Skeletal muscle cell (primary cell): ENCODE results near the gene SEC14L1.

Source experiments
- DNase-seq: peaks from one replicate; pipeline ENCODE4 v3.0.0-alpha.2; 2010; ENCODE audit warnings: low read depth
- H3K4me3 ChIP-seq: 2 replicates; pipeline ENCODE4 v1.5.1; 2011; ENCODE audit warnings: low read depth, mild to moderate bottlenecking, control low read depth, low read length, moderate library complexity

The SEC14L1 gene

GRCh38 chr17:77115510-77115909 is 25.3 kb upstream of the SEC14L1 start:
- no peak overlapping the region for H3K4me3 ChIP-seq
- DNase-seq = no peak

- no peak for DNase-seq
- no peak overlapping the region for H3K4me3 ChIP-seq
These were observed 24.8 kb upstream of the SEC14L1 start for GRCh38 chr17:77115947-77116346.

- no peak for DNase-seq
These were observed 24.4 kb upstream of the SEC14L1 start for GRCh38 chr17:77116371-77116860.

GRCh38 chr17:77117415-77117814 is 23.4 kb upstream of the SEC14L1 start:
- DNase-seq = no peak
- no peak overlapping the region for H3K4me3 ChIP-seq

More at GRCh38 chr17:77116371-77116860, 24.4 kb upstream of the SEC14L1 start:
- no peak overlapping the region for H3K4me3 ChIP-seq

GRCh38 chr17:77118251-77118928 is 22.4 kb upstream of the SEC14L1 start:
- no peak overlapping the region for H3K4me3 ChIP-seq
- DNase-seq = no peak

GRCh38 chr17:77119668-77120301 is 21.0 kb upstream of the SEC14L1 start:
- no peak for DNase-seq
- no peak overlapping the region for H3K4me3 ChIP-seq

GRCh38 chr17:77120868-77121267 is 19.9 kb upstream of the SEC14L1 start:
- no peak for DNase-seq
- no peak overlapping the region for H3K4me3 ChIP-seq

GRCh38 chr17:77124192-77124889 is 16.4 kb upstream of the SEC14L1 start:
- peak; percentile 61 for DNase-seq
- H3K4me3 ChIP-seq = no peak overlapping the region

- no peak overlapping the region for H3K4me3 ChIP-seq
- DNase-seq = peak; percentile 75
These were observed 15.3 kb upstream of the SEC14L1 start for GRCh38 chr17:77125432-77125901.

- no peak overlapping the region for H3K4me3 ChIP-seq
- no peak for DNase-seq
These were observed 14.2 kb upstream of the SEC14L1 start for GRCh38 chr17:77126519-77126918.

GRCh38 chr17:77127735-77128361 is 12.9 kb upstream of the SEC14L1 start:
- no peak overlapping the region for H3K4me3 ChIP-seq
- peak; percentile 63 for DNase-seq

- no peak for DNase-seq
- H3K4me3 ChIP-seq = no peak overlapping the region
These were observed 11.7 kb upstream of the SEC14L1 start for GRCh38 chr17:77128896-77129567.

GRCh38 chr17:77129568-77130301 is 11.0 kb upstream of the SEC14L1 start:
- DNase-seq = no peak
- H3K4me3 ChIP-seq = no peak overlapping the region

- no peak for DNase-seq
- no peak overlapping the region for H3K4me3 ChIP-seq
These were observed 10.2 kb upstream of the SEC14L1 start for GRCh38 chr17:77130525-77130924.

GRCh38 chr17:77131904-77132303 is 8.9 kb upstream of the SEC14L1 start:
- no peak overlapping the region for H3K4me3 ChIP-seq
- DNase-seq = peak; percentile 85

GRCh38 chr17:77132411-77133086 is 8.2 kb upstream of the SEC14L1 start:
- H3K4me3 ChIP-seq = no peak overlapping the region

GRCh38 chr17:77133087-77133638 is 7.6 kb upstream of the SEC14L1 start:
- H3K4me3 ChIP-seq = no peak overlapping the region
- no peak for DNase-seq

More at GRCh38 chr17:77132411-77133086, 8.2 kb upstream of the SEC14L1 start:
- no peak for DNase-seq

- no peak for DNase-seq
- no peak overlapping the region for H3K4me3 ChIP-seq
These were observed 4.4 kb upstream of the SEC14L1 start for GRCh38 chr17:77136420-77136767.
